ENCODE data around the gene SRP14. TPM values are rescaled to one million over a fixed set of nuclear protein-coding genes. Genes with fewer than 3 reads are reported as not detected.

Gene SRP14
- total and polyA plus RNA-seq, 9 of the 15 experiments (the other 6 are each of a cell fraction or from before 2014, with no cell fraction given) = 161 to 1,097 (median 402) TPM

DNA sequence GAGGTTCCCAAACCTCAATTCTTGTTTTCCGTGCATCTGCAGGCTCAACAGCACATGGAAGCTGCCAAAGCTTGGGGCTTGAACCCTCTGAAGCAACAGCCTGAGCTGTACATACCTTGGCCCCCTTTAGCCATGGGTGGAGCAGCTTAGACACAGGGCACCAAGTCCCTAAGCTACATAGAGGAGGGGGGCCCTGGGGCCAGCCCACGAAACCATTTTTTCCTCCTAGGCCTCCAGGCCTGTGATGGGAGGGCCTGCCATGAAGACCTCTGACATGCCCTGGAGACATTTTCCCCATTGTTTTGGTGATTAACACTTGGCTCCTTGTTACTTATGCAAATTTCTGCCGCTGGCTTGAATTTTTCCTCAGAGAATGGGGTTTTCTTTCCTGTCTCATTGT, 24.6 kb downstream of the SRP14 start:
- in situ Hi-C loops (cut with MboI) = loop anchor here (25.0 kb wide), 1 partner anchor 227 kb away; the partner anchor contains the start of gene FSIP1

More for the DNA sequence above, 24.6 kb downstream of the SRP14 start:
- DNase-seq (ENCODE audit: extremely low read depth in 1 of 4, low spot score in 3 of 4) (no peak), ATAC-seq (no peak), FAIRE-seq (no peak)
- no TSS peak for BruUV-seq (replicated peaks)
- Histone ChIP-seq H3K9me1 (ENCODE audit: control insufficient read depth, insufficient read depth, low read length) (no peaks in the 10 kb centered on the region), H2AFZ (ENCODE audit: low read depth, low read length) (no peak overlapping the region), H3K79me2 (ENCODE audit: control insufficient read depth, insufficient read depth, low read length) (no peaks in the 10 kb centered on the region), H3K9ac (ENCODE audit: insufficient read depth in 1 of 2, low read depth in 2 of 2, low read length in 2 of 2) (no peak overlapping the region), H3K36me3 (ENCODE audit: control insufficient read depth, insufficient read depth, low read length) (peaks cover 58% of the 10 kb centered on the region), H3K9me3 (replicated peaks; ENCODE audit: control insufficient read depth, insufficient read depth, low read depth, low read length) (peaks cover 5% of the 10 kb centered on the region; the same call in 1 of the 2 replicates), H3K4me3 (no peak overlapping the region), H3K4me1 (replicated peaks in 1 of 2; ENCODE audit: control insufficient read depth in 2 of 2, insufficient read depth in 2 of 2, low read length in 2 of 2) (no peaks in the 10 kb centered on the region), H3K4me2 (ENCODE audit: insufficient read depth, low read length) (no peak overlapping the region), H3K27me3 (ENCODE audit: control insufficient read depth in 2 of 2, insufficient read depth in 2 of 2, low read length in 2 of 2) (no peaks in the 10 kb centered on the region; a peak in 1 of 5 replicates), H4K20me1 (replicated peaks; ENCODE audit: control insufficient read depth, insufficient read depth, low read length) (no peaks in the 10 kb centered on the region), H3K27ac (ENCODE audit: extremely low read depth, low read depth, low read length) (no peak overlapping the region)
- 100% methylated on average over 3 of the region's 3 CpGs for WGBS (ENCODE audit: insufficient coverage, low coverage, missing lambda C conversion rate)
- intact Hi-C loops (cut with micrococcal nuclease) = no loop called here
- ChIA-PET POLR2A (no interaction called here), CTCF (ENCODE audit: low intra/inter-chr PET ratio) (no interaction called here)
- TF ChIP-seq EGR1 (conservative IDR thresholded peaks at IDR 0.05) (no peak), NR1H2 (CRISPR knock-in tag; IDR thresholded peaks at IDR 0.05) (no peak), CBX1 (IDR thresholded peaks at IDR 0.05; ENCODE audit: low read depth) (peak; percentile 85), TRIM24 (IDR thresholded peaks at IDR 0.05) (peak in 1 of 2 experiments; percentile 47; a peak in 1 of 4 replicates), RBM22 (IDR thresholded peaks at IDR 0.05; ENCODE audit: low read depth, low read length, poor library complexity, severe bottlenecking) (no peak), U2AF2 (optimal IDR thresholded peaks at IDR 0.05; ENCODE audit: low read depth, low read length) (no peak), XRCC3 (IDR thresholded peaks at IDR 0.05) (peak; percentile 66; the same call in 1 of the 2 replicates), ZFP36 (IDR thresholded peaks at IDR 0.05; ENCODE audit: low read depth, low read length, partially characterized antibody) (peak; percentile 93), CBX3 (IDR thresholded peaks at IDR 0.05; ENCODE audit: borderline replicate concordance in 1 of 2, low read length in 2 of 2) (peak in 1 of 2 experiments; percentile 89; a peak in 2 of 3 replicates), ZNF766 (CRISPR knock-in tag; conservative IDR thresholded peaks at IDR 0.05) (no peak), CBX5 (IDR thresholded peaks at IDR 0.05; ENCODE audit: borderline replicate concordance, low read depth) (peak; percentile 91; the same call in 1 of the 2 replicates), TRIM28 (IDR thresholded peaks at IDR 0.05) (peak; percentile 93), ZKSCAN8 (CRISPR knock-in tag; IDR thresholded peaks at IDR 0.05) (no peak)
- TF ChIP-seq, protein P1, sequence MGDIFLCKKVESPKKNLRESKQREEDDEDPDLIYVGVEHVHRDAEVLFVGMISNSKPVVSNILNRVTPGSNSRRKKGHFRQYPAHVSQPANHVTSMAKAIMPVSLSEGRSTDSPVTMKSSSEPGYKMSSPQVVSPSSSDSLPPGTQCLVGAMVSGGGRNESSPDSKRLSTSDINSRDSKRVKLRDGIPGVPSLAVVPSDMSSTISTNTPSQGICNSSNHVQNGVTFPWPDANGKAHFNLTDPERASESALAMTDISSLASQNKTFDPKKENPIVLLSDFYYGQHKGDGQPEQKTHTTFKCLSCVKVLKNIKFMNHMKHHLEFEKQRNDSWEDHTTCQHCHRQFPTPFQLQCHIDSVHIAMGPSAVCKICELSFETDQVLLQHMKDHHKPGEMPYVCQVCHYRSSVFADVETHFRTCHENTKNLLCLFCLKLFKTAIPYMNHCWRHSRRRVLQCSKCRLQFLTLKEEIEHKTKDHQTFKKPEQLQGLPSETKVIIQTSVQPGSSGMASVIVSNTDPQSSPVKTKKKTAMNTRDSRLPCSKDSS (IDR thresholded peaks at IDR 0.05; ENCODE audit: low read depth, partially characterized antibody) = peak; percentile 82
- TF ChIP-seq, protein P2, sequence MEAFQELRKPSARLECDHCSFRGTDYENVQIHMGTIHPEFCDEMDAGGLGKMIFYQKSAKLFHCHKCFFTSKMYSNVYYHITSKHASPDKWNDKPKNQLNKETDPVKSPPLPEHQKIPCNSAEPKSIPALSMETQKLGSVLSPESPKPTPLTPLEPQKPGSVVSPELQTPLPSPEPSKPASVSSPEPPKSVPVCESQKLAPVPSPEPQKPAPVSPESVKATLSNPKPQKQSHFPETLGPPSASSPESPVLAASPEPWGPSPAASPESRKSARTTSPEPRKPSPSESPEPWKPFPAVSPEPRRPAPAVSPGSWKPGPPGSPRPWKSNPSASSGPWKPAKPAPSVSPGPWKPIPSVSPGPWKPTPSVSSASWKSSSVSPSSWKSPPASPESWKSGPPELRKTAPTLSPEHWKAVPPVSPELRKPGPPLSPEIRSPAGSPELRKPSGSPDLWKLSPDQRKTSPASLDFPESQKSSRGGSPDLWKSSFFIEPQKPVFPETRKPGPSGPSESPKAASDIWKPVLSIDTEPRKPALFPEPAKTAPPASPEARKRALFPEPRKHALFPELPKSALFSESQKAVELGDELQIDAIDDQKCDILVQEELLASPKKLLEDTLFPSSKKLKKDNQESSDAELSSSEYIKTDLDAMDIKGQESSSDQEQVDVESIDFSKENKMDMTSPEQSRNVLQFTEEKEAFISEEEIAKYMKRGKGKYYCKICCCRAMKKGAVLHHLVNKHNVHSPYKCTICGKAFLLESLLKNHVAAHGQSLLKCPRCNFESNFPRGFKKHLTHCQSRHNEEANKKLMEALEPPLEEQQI (IDR thresholded peaks at IDR 0.05) = peak; percentile 42; the same call in 1 of the 2 replicates
- TF ChIP-seq, protein P3, sequence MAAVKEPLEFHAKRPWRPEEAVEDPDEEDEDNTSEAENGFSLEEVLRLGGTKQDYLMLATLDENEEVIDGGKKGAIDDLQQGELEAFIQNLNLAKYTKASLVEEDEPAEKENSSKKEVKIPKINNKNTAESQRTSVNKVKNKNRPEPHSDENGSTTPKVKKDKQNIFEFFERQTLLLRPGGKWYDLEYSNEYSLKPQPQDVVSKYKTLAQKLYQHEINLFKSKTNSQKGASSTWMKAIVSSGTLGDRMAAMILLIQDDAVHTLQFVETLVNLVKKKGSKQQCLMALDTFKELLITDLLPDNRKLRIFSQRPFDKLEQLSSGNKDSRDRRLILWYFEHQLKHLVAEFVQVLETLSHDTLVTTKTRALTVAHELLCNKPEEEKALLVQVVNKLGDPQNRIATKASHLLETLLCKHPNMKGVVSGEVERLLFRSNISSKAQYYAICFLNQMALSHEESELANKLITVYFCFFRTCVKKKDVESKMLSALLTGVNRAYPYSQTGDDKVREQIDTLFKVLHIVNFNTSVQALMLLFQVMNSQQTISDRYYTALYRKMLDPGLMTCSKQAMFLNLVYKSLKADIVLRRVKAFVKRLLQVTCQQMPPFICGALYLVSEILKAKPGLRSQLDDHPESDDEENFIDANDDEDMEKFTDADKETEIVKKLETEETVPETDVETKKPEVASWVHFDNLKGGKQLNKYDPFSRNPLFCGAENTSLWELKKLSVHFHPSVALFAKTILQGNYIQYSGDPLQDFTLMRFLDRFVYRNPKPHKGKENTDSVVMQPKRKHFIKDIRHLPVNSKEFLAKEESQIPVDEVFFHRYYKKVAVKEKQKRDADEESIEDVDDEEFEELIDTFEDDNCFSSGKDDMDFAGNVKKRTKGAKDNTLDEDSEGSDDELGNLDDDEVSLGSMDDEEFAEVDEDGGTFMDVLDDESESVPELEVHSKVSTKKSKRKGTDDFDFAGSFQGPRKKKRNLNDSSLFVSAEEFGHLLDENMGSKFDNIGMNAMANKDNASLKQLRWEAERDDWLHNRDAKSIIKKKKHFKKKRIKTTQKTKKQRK (IDR thresholded peaks at IDR 0.05; ENCODE audit: borderline replicate concordance, low read depth, low read length) = peak; percentile 76

All from K562 (cell line).